Amygdala (tissue), 56 donors: ENCODE measurements around the gene CCDC57.
A peak's percentile ranks its signal among the peaks of the same experiment; 100 is the strongest.
"Not testable (repeated sequence)": the region's sequence is repeated elsewhere in the genome, so short reads cannot be mapped to it uniquely, and the experiment has no call there.

Source experiments
- DNase-seq, 56 donors: peaks; one replicate each; lab custom pipeline; 2025; lab: John Stamatoyannopoulos, UW

CCDC57 gene

DNA sequence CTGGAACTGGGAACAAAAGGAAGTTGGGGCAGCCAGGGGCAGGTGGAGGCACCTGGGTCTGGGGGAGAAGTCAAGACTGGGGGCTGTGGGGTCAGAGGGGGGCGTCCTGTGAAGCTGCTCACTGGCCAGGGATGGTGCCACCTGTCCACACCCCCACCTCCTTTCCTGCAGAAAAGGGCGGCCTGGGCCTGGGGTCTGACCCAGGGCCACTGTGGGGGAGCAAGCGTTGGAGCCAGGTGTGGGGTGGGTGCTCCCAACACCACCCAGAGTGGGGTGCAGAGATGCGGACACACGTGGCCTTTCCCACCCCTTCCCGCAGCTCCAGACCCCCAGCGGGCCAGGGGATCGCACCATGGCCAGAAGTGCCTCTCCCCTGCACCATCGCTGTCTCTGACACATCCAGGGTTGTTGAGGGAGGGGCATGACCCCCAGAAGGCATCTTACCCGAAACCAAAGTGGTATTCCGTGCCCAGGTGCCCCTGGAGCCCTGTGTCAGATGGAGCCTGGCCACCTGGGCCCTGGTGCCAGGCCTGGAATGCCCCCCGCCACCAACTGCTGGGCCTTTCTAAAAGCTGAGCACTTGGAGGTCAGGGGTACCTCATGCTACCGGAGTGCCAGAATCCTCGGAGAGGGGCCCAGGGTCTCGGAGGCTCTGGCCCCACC is 13.6 kb upstream of the CCDC57 start:
- DNase-seq, result no peak

DNA sequence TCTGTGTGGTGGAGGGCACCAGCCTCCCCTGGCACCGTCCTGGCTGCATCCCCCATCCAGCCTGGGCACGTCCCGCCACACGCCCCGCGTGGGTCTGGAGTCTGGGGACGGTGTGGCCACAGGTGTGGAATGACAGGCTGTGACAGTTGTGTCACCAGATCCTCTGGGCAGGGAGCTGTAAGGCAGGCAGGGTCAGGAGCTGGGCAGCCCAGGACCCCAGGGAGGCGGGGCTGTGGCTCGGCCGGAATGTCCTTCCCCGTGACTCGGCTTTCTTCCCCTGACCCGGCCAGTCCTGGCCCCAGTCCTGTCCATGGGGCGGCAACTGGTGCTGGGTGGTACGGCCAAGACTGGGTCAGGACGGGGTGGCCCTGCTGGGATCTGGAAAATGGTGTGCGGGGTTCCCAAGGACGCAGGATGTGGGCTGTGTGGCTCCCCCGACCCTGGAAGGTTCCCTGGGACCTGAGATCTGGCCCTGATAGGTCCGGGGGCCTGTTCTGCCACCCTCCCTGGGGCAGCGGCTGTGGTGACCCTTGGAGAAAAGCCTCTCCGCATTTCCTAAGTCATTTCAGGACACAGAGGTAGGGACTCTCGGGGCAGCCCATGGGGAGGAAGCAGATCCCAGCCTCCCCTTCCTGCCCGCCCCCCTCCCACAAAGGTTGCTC is 12.9 kb upstream of the CCDC57 start:
- no peak for DNase-seq

DNA sequence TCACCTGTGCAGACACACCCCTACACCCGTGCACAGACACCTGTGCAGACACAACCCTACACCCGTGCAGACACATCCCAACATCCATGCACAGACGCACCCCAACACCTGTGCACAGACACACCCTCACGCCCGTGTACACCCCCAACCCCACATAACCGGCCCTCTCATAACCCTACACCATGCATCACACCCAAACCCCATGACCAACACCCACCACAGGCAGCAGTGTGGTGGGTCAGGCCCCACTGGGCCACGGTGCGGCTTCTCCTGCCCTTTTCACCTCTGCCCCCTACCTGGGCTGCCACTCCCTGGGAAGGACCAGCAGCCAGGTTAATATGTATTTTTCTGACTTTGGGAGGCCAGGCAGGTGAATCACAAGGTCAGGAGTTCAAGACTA is 12.0 kb upstream of the CCDC57 start:
- no peak for DNase-seq

- DNase-seq, result no peak
These were observed 10.9 kb upstream of the CCDC57 start for GRCh38 chr17:82223517-82223916.

DNA sequence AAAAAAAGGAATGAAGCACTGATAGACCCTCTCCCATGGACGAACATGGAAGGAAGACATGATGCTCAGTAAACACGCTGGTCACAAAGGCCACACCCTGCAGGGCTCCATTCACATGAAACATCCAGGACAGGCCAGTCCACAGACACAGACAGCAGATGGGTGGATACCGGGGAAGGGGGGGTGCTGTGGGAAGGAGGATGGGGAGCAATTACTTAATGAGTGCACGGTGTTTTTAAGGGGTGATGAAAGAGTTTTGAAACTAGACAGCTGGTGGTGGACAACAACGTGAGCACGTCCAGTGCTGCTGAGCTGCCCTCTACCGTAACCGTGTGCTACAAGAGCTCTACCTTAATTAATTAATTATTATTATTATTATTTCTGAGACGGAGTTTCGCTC is 10.2 kb upstream of the CCDC57 start:
- DNase-seq, result no peak

GRCh38 chr17:82221341-82221902 is 8.8 kb upstream of the CCDC57 start:
- DNase-seq, result no peak

GRCh38 chr17:82219753-82220709 is 7.4 kb upstream of the CCDC57 start:
- DNase-seq, result no peak

DNA sequence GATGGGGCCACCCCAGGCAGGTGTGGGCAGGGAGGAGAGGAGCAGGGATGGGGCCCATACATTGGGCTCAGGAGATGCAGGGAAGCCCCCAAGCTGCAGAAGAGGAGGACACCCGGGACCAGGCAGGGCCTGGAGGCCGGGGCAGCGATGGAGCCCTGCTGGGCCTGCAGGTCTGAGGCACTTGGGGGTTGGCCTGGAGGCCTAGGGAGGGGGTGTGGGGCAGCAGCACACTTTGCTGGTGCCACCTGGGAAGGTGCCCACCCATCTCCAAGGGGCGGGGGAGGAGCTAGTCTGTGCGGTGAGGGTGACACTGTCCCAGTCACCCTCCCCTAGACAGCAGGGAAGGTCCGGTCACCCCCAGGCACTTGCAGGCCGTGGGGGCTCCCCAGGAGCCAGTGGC is 6.4 kb upstream of the CCDC57 start:
- no peak for DNase-seq

GRCh38 chr17:82218349-82219075 is 5.9 kb upstream of the CCDC57 start:
- DNase-seq, result no peak

DNA sequence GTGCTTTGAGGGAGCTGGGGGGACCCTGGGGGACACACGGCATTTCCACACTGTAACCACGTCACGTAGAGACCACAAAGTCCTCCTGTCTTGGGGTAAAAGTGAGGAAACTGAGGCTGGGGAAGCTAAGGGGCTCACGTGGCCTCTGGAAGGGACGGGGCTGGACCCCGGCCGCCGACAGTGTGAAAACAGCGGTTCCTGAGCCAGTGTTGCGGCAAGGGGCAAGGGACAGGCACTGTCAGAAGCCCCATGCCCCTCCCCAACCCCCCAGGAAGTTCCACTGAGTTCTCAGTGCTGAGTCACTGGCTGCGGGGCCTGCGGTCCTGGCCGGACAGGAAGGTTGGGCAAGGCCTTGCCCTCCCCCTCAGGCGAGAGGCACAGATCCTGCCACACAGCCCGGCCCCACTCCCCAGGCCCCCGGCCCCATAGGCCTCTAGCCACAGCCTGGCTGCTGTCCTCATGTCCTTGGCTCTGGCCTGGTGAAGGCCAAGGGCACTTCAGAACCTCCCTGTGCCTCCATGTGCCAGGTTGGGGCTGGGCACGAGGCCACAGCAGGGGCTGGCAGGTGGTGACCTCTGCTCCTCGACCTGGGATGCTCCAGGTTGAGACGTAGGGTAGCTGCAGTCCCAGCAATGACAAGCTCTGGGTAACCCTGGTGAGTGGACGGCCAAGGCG is 5.0 kb upstream of the CCDC57 start:
- DNase-seq, result peak in 9 of 56 donors; percentile 16 to 49 (median 33)

DNA sequence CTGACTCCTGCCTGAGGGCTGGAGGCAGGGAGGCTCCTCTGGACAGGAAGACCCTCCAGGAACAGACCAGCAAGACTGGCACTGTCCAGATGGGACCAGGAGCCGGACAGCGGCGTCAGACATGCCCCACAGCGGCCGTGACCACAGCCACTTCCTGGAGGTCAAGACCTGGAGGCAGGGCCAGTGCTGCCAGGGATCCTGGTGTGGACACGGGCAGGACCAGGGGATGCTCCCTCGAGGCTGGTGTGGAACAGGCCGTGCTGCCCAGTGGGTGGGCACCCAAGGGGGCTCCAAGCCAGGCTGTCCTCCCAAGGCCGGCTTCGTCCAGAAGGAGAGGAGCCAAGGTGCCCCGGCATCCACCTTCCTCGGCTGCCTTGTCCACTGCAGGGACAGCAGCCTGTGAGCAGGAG is 4.5 kb upstream of the CCDC57 start:
- peak in 1 of 56 donors; percentile 26 for DNase-seq

- peak in 22 of 56 donors; percentile 18 to 70 (median 43) for DNase-seq
These were observed 3.9 kb upstream of the CCDC57 start for GRCh38 chr17:82216301-82217119.

DNA sequence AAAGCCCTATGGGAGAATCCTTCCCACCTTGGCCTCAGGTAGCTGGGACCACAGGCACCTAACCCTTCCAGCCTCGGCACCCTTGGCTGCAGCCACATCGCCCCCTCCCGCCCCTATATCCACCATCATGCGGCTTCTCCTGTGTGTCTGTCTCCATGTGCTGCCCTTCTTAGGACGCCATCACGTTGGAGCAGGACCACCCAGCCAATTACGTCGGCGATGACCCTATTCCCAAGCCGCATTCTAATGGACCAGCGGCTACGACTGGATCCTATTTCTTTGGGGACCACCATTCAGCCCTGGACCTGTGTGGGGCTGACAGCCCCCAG is 3.3 kb upstream of the CCDC57 start:
- DNase-seq, result no peak

DNA sequence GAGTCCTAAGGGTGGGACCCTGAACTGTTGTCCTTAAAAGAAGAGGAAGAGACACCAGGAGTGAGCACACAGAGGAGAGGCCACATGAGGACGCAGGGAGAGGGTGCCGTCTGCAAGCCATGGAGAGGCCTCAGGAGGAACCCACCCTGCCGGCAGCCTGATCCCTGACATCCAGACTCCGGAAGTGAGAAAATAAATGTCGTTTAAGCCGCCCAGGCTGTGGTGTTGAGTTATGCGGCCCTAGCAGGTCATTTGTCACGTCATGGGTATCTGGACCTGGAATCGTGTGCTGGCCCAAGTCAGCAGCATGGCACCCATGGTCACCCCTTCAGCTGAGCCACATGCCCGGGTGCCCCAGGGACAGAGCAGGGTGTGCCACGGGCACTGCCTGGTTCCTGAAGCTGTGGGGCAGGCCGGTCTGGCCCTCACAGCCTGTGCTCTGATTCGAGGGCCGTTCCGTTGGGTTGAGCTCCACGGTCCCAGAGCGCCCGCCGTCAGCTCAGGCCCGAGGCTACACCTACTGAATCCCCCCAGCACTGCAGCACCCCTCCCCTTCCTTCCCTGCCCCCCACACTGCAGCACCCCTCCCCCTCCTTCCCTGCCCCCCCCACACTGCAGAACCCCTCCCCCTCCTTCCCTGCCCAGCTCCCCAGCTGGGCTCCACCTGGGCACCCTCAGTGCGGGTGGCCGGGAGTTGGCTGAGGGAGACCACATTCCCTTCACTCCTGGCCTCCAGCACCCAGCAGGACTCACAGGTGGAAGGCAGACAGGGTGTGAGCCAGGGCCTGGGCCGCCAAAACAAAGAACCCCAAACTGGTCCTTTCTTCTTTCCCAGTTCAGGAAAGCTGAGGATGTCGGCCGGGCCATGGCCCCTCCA is 2.7 kb upstream of the CCDC57 start:
- DNase-seq, result peak in 1 of 56 donors; percentile 31

GRCh38 chr17:82214012-82214628 is 1.5 kb upstream of the CCDC57 start:
- DNase-seq, result no peak

GRCh38 chr17:82213251-82214011 is 789 bp upstream of the CCDC57 start:
- peak in 33 of 56 donors; percentile 16 to 67 (median 38) for DNase-seq

- DNase-seq, result not testable (repeated sequence)
These were observed 2.0 kb downstream of the CCDC57 start for GRCh38 chr17:82210655-82211054.
